Measurements from ENCODE around the gene CTPS2.
"Not testable (repeated sequence)": the region's sequence is repeated elsewhere in the genome, so short reads cannot be mapped to it uniquely, and the experiment has no call there.

CTPS2 gene

DNA sequence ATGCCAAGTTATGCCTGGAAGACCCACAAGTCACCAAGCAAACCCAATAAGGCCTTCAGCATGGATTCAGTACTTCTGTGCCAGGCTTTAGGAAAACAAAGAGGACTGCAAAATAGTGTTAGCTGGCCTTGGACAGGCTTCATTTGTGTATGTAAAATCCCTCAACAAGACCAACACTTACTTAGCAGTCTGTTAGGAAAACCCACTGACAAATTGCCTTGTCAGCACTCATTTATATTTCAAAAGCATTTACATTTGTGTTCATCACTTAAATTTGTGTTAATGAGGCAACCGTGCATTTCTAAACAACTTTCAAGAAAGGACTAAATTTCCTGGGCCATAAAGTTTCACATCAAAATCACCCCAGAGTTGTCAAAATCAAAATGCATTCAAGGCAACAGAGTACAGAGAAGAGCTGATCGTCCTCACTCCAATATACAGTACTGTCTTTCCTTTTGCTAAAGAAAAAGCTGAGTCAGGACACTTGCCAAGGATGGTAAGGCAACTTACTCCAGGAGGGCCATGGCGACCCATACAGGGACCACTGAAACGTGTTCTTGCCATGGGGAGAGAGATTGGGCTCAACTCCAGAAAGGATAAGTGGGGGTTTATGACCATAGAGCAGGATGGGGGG, 61.0 kb downstream of the CTPS2 start:
- DNase-seq, result no peak

GRCh38 chrX:16649858-16650257, 62.6 kb downstream of the CTPS2 start, which contains the start of gene S100G:
Gene S100G (plus strand): TSS chrX:16650158. CDS start chrX:16651007, 849 bp downstream.
- no peak for DNase-seq

- DNase-seq, result no peak
Measured at GRCh38 chrX:16646366-16647138, 65.9 kb downstream of the CTPS2 start.

DNA sequence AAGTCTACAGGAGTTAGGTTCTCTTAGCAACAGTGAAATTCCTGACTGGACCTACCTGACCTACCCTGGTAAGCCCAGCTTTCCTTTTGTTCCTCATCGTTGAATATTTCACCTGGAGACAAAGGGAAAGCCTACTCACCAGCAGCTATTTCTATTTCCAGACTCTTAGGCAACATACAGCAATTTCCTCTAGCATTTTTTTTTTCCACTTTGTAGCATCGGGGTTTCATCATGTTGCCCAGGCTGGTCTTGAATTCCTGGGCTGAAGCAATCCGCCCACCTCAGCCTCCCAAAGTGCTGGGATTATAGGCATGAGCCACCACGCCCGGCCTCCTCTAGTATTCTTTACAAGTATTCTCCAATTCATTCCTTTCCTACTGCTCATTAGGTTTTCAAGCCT, 69.3 kb downstream of the CTPS2 start:
- DNase-seq, result no peak

DNA sequence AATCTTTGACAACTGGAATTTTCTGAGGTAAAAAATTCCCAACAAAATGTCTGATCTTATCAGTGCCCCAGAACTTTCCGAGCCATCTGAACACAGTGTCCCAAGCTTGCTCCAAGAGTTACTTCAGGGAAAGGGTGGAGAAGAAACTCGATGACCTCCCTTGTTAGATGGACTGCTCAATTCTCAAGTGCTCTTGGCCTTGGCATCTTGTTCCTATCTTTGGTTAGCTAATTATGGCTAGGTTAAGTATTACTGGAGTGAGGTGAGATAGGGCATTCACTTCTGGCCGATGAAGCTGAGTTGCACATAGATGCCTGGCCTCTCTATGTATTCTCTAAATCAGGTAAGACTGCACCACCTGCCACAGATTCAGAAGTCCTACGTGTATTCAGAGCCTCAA, 71.6 kb downstream of the CTPS2 start:
- no peak for DNase-seq

GRCh38 chrX:16639966-16640365, 72.5 kb downstream of the CTPS2 start:
- DNase-seq, result no peak

- no peak for DNase-seq
Measured at GRCh38 chrX:16638533-16638932, 73.9 kb downstream of the CTPS2 start.

- no peak for DNase-seq
Measured at GRCh38 chrX:16635596-16635995, 76.9 kb downstream of the CTPS2 start.

DNA sequence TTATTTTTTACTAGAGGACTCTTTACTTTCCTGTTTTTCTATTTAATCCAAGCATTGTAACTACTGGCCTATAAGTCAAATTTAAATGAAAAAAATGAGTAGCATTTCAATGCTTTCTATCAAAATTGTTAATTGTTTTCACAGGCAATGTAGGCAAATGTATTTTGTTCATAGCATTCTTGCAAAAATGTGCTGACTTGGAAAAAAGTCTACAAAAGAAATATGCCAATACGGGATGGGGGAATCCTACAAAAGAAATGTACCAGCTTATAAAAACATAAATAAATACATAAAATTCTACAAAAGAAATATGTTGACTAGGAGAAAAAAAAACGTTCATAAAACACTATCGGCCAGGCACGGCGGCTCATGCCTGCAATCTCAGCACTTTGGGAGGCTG, 77.4 kb downstream of the CTPS2 start:
- no peak for DNase-seq

GRCh38 chrX:16633754-16634153, 78.7 kb downstream of the CTPS2 start:
- no peak for DNase-seq

GRCh38 chrX:16629909-16630308, 82.6 kb downstream of the CTPS2 start:
- DNase-seq, result no peak

- DNase-seq, result no peak
Measured at GRCh38 chrX:16628946-16629595, 83.4 kb downstream of the CTPS2 start.

DNA sequence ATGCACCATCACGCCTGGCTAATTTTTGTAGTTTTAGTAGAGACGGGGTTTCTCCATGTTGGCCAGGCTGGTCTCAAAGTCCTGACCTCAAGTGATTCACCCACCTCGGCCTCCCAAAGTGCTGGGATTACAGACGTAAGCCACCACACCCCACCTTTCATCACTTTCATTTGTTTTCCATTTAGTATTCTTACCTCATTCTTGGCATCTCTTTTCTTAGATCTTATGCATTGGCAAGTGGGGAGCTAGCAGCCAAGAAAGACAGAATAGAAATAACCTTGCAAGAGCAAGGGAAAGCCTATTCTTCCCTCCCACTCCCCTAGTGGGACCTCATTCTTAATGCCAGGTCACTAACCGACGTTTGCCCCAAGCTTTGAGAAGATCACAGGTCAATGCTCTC, 84.0 kb downstream of the CTPS2 start:
- DNase-seq, result not testable (repeated sequence)

DNA sequence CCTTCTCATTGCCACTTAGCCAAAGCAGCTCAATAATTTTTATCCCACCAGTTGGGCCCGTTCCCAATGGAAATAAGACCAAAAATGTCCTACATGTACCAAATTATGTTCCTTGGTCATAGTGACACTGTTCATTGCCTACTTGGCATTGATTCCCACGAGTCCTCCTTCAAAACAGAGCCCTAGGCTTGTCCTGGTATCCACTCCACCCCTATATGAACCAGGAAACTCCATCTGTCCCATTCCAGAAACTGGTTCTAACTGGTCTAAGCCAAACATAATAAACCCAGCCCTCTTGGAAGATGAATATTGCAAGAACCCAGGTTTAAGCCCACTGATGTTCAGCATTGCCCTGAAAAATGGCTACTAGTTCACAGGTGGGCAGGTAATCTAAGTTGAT, 93.4 kb downstream of the CTPS2 start:
- DNase-seq, result no peak

- DNase-seq, result no peak
Measured at GRCh38 chrX:16618422-16618821, 94.0 kb downstream of the CTPS2 start.

GRCh38 chrX:16617382-16617781, 95.1 kb downstream of the CTPS2 start:
- DNase-seq, result no peak

GRCh38 chrX:16612257-16612897, 100.1 kb downstream of the CTPS2 start:
- DNase-seq, result no peak

DNA sequence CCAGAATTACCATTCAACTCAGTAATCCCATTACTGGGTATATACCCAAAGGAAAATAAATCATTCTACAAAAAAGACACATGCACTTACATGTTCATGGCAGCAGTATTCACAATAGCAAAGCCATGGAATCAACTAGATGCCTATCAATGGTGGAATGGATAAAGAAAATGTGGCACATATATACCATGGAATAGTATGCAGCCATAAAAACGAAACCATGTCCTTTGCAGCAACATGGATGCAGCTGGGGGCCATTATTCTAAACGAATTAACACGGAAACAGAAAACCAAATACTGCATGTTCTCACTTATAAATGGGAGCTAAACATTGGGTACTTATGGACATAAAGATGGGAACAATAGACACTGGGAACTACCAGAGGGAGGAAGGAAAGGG, 101.8 kb downstream of the CTPS2 start:
- DNase-seq, result not testable (repeated sequence)

DNA sequence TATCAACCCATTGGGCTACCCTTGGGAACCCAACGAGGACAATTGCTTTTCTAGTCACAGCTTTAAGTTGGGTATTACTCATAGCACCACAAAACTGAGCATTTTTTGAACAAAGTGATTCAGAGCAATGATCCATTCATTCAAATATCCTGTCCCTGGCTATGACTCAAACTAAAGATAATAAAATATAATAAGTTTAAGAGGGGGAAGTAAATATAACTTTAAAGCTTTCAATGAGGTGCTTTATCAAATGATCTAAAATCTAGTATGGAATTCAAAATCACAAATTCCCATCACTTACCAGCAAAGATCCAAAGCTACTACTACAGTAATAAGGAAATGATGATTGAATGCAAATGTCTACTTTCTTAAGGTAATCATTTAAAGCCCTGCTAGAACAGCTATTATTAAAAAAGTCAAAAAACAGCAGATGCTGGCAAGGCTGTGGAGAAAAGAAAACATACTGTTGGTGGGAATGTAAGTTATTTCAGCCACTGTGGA, 102.3 kb downstream of the CTPS2 start:
- no peak for DNase-seq

GRCh38 chrX:16606142-16606720, 106.2 kb downstream of the CTPS2 start:
- DNase-seq, result no peak

DNA sequence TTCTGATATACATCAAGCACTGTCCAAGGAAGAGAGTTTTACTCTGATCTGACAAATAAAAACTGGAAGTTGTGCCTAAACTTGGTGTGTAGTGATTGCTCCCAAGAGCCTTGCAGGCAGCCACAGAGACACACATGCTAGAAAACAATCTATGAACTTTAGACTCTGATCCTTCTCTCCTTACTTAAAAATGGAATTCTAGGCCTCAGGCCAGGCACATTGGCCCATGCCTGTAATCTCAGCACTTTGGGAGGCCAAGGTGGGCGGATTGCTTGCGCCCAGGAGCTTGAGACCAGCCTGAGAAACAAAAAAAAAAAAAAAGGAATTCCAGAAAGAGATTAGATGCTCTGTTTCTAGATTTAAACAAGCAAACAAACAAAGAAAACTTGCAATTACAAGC, 108.1 kb downstream of the CTPS2 start:
- no peak for DNase-seq

GRCh38 chrX:16603822-16604221, 108.6 kb downstream of the CTPS2 start:
- no peak for DNase-seq

GRCh38 chrX:16603235-16603634, 109.2 kb downstream of the CTPS2 start:
- not testable (repeated sequence) for DNase-seq
